ENCODE measurements around the gene TMUB1.

- TF ChIP-seq, protein P1, sequence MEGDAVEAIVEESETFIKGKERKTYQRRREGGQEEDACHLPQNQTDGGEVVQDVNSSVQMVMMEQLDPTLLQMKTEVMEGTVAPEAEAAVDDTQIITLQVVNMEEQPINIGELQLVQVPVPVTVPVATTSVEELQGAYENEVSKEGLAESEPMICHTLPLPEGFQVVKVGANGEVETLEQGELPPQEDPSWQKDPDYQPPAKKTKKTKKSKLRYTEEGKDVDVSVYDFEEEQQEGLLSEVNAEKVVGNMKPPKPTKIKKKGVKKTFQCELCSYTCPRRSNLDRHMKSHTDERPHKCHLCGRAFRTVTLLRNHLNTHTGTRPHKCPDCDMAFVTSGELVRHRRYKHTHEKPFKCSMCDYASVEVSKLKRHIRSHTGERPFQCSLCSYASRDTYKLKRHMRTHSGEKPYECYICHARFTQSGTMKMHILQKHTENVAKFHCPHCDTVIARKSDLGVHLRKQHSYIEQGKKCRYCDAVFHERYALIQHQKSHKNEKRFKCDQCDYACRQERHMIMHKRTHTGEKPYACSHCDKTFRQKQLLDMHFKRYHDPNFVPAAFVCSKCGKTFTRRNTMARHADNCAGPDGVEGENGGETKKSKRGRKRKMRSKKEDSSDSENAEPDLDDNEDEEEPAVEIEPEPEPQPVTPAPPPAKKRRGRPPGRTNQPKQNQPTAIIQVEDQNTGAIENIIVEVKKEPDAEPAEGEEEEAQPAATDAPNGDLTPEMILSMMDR (IDR thresholded peaks at IDR 0.05; ENCODE audit: low read depth, low read length), result no peak
- no peak for TF ChIP-seq EZH2phosphoT487 (IDR thresholded peaks at IDR 0.05; ENCODE audit: low read depth)
Observed at GRCh38 chr7:151061213-151062110, 21.8 kb downstream of the TMUB1 start.

All from OCI-LY3 (cell line).